GM12873 (cell line): Measurements from ENCODE around the gene FGD5.

Experiments
- CTCF ChIP-seq: IDR thresholded peaks from 2 replicates; pipeline ENCODE4 v1.5.1; 2012; ENCODE audit warnings: low read depth, mild to moderate bottlenecking, moderate library complexity, low read length, control low read depth; ENCODE audit not compliant: insufficient read depth; ENCODE audit errors: missing control alignments

FGD5 gene

GRCh38 chr3:14819671-14820070 is 909 bp downstream of the FGD5 start:
- no peak for TF ChIP-seq CTCF

- TF ChIP-seq CTCF = no peak
Measured at GRCh38 chr3:14820156-14820555, 1.4 kb downstream of the FGD5 start.

- no peak for TF ChIP-seq CTCF
Measured at GRCh38 chr3:14821151-14821550, 2.4 kb downstream of the FGD5 start.

GRCh38 chr3:14822134-14822533 is 3.4 kb downstream of the FGD5 start:
- no peak for TF ChIP-seq CTCF

- no peak for TF ChIP-seq CTCF
Measured at GRCh38 chr3:14822670-14823390, 4.1 kb downstream of the FGD5 start.

- TF ChIP-seq CTCF = no peak
Measured at GRCh38 chr3:14823393-14823792, 4.6 kb downstream of the FGD5 start.

GRCh38 chr3:14823910-14824629 is 5.3 kb downstream of the FGD5 start:
- TF ChIP-seq CTCF = no peak
